ENCODE results near the gene CLDN14. TPM values are rescaled to one million over a fixed set of nuclear protein-coding genes. Genes with fewer than 3 reads are reported as not detected.
A peak's percentile ranks its signal among the peaks of the same experiment; 100 is the strongest.

Gene CLDN14
- total and polyA plus RNA-seq, 9 donors: 0.15 TPM; not detected in 8

DNA sequence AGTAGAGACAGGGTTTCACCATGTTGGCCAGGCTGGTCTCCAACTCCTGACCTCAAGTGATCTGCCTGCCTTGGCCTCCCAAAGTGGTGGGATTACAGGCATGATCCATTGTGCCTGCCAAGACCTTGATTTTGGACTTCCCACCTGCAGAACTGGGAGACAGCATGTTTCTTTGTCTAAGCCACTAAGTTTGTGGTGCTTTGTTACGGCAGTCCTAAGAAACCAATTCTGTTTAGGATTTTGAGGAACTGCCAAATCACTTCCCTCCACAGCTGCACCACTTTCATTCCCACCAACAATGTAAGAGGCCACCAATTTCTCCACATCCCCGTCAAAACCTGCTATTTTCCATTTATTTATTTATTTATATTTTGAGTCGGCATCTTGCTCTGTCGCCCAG is 48.7 kb downstream of the CLDN14 start:
- no peaks in the 10 kb centered on the region for H3K9me3 ChIP-seq

DNA sequence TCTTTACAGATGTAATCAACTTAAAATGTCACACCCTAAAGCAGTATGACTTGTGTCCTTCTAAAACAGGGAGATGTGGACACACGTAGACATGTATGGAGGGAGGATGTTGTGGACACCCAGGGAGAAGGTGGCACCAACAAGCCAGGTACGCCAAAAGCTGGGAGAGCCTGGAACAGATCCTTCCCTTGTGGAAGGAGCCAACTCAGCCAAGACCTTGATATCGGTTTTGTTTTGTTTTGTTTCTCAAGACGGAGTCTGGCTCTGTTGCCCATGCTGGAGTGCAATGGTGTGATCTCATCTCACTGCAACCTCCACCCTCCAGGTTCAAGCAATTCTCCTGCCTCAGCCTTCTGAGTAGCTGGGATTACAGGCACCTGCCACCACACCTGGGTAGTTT is 49.1 kb downstream of the CLDN14 start:
- no peak overlapping the region for H3K4me3 ChIP-seq
- 27 to 49% (median 36%) methylated on average over 4 of the region's 4 CpGs for WGBS, 3 donors
- H3K4me1 ChIP-seq (ENCODE audit: insufficient read depth): peaks cover 7% of the 10 kb centered on the region
- intact Hi-C loops (cut with DNase I): loop anchor here in 1 of 4 donors (5.0 kb wide), 1 partner anchor 666 kb away; no protein-coding TSS in a partner anchor
- no peaks in the 10 kb centered on the region for H3K9me3 ChIP-seq
- H3K27ac ChIP-seq: peak overlapping the region in 1 of 2 donors; percentile 69
- H3K27me3 ChIP-seq: no peaks in the 10 kb centered on the region
- DNase-seq: no peak
- H3K36me3 ChIP-seq: no peaks in the 10 kb centered on the region
- TF ChIP-seq, protein P1, sequence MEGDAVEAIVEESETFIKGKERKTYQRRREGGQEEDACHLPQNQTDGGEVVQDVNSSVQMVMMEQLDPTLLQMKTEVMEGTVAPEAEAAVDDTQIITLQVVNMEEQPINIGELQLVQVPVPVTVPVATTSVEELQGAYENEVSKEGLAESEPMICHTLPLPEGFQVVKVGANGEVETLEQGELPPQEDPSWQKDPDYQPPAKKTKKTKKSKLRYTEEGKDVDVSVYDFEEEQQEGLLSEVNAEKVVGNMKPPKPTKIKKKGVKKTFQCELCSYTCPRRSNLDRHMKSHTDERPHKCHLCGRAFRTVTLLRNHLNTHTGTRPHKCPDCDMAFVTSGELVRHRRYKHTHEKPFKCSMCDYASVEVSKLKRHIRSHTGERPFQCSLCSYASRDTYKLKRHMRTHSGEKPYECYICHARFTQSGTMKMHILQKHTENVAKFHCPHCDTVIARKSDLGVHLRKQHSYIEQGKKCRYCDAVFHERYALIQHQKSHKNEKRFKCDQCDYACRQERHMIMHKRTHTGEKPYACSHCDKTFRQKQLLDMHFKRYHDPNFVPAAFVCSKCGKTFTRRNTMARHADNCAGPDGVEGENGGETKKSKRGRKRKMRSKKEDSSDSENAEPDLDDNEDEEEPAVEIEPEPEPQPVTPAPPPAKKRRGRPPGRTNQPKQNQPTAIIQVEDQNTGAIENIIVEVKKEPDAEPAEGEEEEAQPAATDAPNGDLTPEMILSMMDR (IDR thresholded peaks at IDR 0.05): no peak
- TF ChIP-seq EP300 (IDR thresholded peaks at IDR 0.05) (no peak), POLR2A (IDR thresholded peaks at IDR 0.05) (no peak)

More for the DNA sequence above, 48.7 kb downstream of the CLDN14 start:
- no peak overlapping the region for H3K4me3 ChIP-seq
- 81 to 88% (median 83%) methylated on average over 4 of the region's 4 CpGs for WGBS, 3 donors
- H3K27ac ChIP-seq: no peak overlapping the region
- peaks cover 7% of the 10 kb centered on the region for H3K4me1 ChIP-seq (ENCODE audit: insufficient read depth)
- no peak for DNase-seq
- H3K36me3 ChIP-seq: no peaks in the 10 kb centered on the region
- intact Hi-C loops (cut with DNase I): loop anchor here in 1 of 4 donors (5.0 kb wide), 1 partner anchor 666 kb away; no protein-coding TSS in a partner anchor
- TF ChIP-seq POLR2A (IDR thresholded peaks at IDR 0.05) (no peak), EP300 (IDR thresholded peaks at IDR 0.05) (no peak)
- TF ChIP-seq, protein P1 (IDR thresholded peaks at IDR 0.05): no peak
- no peaks in the 10 kb centered on the region for H3K27me3 ChIP-seq

DNA sequence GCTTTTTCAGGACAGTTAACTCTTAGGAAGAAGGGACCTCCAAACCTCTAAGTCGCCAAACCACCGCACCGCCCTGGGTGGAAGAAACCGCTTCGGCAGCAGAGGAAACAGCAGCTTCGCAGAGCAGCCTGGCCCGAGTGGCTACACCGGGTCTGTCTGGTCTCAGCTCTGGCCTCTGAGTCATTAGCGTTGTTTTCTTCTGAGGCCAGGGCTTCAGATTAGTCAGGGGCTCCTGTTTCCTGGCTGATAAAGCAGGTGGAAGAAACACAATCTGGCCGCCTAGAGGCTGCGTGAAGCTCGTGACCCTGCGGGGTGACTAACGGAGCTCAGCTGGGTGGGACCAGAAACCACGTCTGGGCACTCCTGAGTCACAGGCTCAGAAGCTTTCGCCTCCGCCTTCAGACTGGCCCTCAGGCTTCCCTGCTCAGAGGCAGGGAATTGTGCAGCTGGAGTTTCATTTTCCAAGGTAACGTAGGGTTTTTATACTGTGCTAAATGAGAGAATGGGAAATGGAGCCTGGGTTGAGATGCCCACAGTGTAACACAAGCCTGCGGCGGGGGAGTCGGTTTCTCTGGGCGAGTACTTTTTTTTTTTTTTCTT is 49.9 kb downstream of the CLDN14 start:
- no peaks in the 10 kb centered on the region for H3K36me3 ChIP-seq
- H3K4me3 ChIP-seq: peak overlapping the region; percentile 27
- DNase-seq: peak; percentile 79 to 91 (median 81)
- TF ChIP-seq POLR2A (IDR thresholded peaks at IDR 0.05): peak; percentile 18
- TF ChIP-seq EP300 (IDR thresholded peaks at IDR 0.05): peak; percentile 49
- TF ChIP-seq, protein P1 (IDR thresholded peaks at IDR 0.05): peak in 2 of 3 donors; percentile 44 to 47
- peak overlapping the region in 1 of 2 donors; percentile 69 for H3K27ac ChIP-seq
- WGBS, 3 donors: 3 to 13% (median 6%) methylated on average over 22 of the region's 22 CpGs
- no peaks in the 10 kb centered on the region for H3K27me3 ChIP-seq
- H3K9me3 ChIP-seq: no peaks in the 10 kb centered on the region
- H3K4me1 ChIP-seq (ENCODE audit: insufficient read depth): peaks cover 7% of the 10 kb centered on the region
- intact Hi-C loops (cut with DNase I): loop anchor here in 2 of 4 donors (5.0 to 10.0 kb wide), 2 partner anchors 495 to 667 kb away; no protein-coding TSS in a partner anchor

DNA sequence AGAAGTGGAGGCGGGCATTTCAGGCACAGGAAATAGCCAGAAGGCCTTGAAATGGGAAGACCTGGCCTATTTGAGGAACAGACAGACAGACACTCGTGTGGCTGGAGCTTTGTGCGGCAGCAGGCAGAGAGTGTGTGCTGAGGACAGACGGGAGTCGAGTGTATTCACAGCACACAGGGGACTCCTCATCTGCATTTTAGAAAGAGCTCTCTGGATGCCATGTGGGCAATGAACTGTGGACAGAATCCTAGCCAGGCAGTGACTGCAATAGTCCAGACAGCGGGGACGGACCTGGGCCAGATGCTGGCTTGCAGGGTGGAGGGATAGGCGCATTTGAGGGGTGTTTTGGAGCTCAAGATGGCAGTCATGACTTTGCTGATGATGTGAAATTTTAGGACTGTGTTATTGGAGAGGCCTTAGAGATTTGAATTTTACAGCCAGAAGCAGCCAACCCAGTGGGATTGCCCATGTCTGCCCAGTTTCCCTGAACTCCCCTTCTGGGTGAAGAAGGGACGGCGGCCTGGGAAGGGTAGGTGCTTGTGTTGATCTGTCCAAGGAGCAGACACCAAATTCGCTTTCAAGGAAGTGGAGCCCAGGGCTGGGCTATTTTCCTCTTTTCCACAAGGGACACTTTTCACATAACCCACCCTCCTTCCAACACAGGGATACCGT is 51.0 kb downstream of the CLDN14 start:
- Histone ChIP-seq H3K4me1 (ENCODE audit: insufficient read depth) (peaks cover 7% of the 10 kb centered on the region), H3K9me3 (no peaks in the 10 kb centered on the region), H3K36me3 (no peaks in the 10 kb centered on the region), H3K27me3 (no peaks in the 10 kb centered on the region), H3K4me3 (no peak overlapping the region), H3K27ac (peak overlapping the region in 1 of 2 donors; percentile 69)
- 86 to 93% (median 89%) methylated on average over 12 of the region's 12 CpGs for WGBS, 3 donors
- DNase-seq: no peak
- intact Hi-C loops (cut with DNase I): loop anchor here in 1 of 4 donors (10.0 kb wide), 1 partner anchor 496 kb away; no protein-coding TSS in a partner anchor
- TF ChIP-seq EP300 (IDR thresholded peaks at IDR 0.05) (no peak), POLR2A (IDR thresholded peaks at IDR 0.05) (no peak)
- TF ChIP-seq, protein P1 (IDR thresholded peaks at IDR 0.05): no peak
